ENCODE results near the gene PPP1R12B. TPM values are rescaled to one million over a fixed set of nuclear protein-coding genes. Genes with fewer than 3 reads are reported as not detected.

Gene PPP1R12B
- total and polyA plus RNA-seq, 9 donors: 50.3 to 232 (median 73.0) TPM

DNA sequence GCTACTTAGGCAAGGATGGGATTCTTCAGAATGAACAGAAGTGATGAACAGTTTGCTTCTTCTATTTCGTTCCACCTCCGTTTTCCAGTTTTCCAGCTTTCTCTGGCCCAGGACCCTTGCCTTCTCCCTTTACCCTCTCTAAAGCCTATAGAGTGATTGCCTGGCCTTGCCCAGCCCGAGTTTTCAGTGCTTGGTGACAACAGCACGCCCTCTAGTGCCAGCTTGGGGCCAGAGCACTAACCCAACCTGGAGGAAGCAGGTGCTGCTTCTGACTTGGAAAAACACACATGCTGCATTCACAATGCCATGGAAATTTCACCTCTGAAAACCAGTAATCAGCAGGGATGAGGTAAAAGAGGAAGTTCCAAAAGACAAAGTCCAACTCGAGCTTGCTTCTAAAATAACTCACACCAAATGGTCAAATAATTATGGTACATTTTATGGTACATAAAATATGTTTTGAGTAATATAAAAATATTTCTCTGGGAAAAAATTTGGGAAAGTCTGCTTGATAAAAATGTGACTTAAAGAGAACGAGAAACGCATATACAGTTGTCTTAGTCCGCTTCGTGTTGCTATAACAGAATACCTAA, 32.8 kb upstream of the PPP1R12B start:
- Histone ChIP-seq H3K36me3 (no peaks in the 10 kb centered on the region), H3K4me3 (no peak overlapping the region), H3K9me3 (no peaks in the 10 kb centered on the region), H3K27me3 (no peaks in the 10 kb centered on the region), H3K27ac (no peak overlapping the region), H3K4me1 (ENCODE audit: insufficient read depth) (no peaks in the 10 kb centered on the region)
- 16 to 19% (median 16%) methylated on average over 9 of the region's 9 CpGs for WGBS, 3 donors
- DNase-seq: peak; percentile 51 to 81 (median 65)
- intact Hi-C loops (cut with DNase I): loop anchor here in 3 of 4 donors (2.0 to 10.0 kb wide), 4 partner anchors 113 to 311 kb away; no protein-coding TSS in a partner anchor
- TF ChIP-seq POLR2A (IDR thresholded peaks at IDR 0.05): no peak
- no peak for TF ChIP-seq EP300 (IDR thresholded peaks at IDR 0.05)
- TF ChIP-seq, protein P1, sequence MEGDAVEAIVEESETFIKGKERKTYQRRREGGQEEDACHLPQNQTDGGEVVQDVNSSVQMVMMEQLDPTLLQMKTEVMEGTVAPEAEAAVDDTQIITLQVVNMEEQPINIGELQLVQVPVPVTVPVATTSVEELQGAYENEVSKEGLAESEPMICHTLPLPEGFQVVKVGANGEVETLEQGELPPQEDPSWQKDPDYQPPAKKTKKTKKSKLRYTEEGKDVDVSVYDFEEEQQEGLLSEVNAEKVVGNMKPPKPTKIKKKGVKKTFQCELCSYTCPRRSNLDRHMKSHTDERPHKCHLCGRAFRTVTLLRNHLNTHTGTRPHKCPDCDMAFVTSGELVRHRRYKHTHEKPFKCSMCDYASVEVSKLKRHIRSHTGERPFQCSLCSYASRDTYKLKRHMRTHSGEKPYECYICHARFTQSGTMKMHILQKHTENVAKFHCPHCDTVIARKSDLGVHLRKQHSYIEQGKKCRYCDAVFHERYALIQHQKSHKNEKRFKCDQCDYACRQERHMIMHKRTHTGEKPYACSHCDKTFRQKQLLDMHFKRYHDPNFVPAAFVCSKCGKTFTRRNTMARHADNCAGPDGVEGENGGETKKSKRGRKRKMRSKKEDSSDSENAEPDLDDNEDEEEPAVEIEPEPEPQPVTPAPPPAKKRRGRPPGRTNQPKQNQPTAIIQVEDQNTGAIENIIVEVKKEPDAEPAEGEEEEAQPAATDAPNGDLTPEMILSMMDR (IDR thresholded peaks at IDR 0.05): peak; percentile 28 to 63 (median 58)

DNA sequence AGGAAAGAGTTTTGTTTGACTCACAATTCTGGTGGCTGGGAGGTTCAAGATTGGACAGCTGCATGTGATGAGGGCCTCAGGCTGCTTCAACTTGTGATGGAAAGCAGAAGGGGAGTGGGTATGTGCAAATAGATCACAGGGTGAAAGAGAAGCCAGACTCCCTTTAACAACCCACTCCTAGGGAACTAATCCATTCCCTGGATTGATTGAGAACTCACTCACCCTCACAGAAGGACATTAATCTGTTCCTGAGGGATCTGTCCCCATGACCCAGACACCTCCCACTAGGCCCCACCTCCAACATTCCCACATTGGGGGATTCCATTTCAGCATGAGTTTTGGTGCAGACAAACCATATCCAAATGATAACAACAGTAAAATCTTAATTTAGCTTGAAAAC, 32.3 kb upstream of the PPP1R12B start:
- intact Hi-C loops (cut with DNase I): loop anchor here in 3 of 4 donors (2.0 to 10.0 kb wide), 4 partner anchors 114 to 311 kb away; no protein-coding TSS in a partner anchor
- H3K27ac ChIP-seq: no peak overlapping the region
- no peaks in the 10 kb centered on the region for H3K4me1 ChIP-seq (ENCODE audit: insufficient read depth)
- H3K9me3 ChIP-seq: no peaks in the 10 kb centered on the region
- no peak for DNase-seq
- no peaks in the 10 kb centered on the region for H3K36me3 ChIP-seq
- no peaks in the 10 kb centered on the region for H3K27me3 ChIP-seq
- no peak for TF ChIP-seq POLR2A (IDR thresholded peaks at IDR 0.05)
- TF ChIP-seq EP300 (IDR thresholded peaks at IDR 0.05): no peak
- TF ChIP-seq, protein P1 (IDR thresholded peaks at IDR 0.05): no peak
- no peak overlapping the region for H3K4me3 ChIP-seq

DNA sequence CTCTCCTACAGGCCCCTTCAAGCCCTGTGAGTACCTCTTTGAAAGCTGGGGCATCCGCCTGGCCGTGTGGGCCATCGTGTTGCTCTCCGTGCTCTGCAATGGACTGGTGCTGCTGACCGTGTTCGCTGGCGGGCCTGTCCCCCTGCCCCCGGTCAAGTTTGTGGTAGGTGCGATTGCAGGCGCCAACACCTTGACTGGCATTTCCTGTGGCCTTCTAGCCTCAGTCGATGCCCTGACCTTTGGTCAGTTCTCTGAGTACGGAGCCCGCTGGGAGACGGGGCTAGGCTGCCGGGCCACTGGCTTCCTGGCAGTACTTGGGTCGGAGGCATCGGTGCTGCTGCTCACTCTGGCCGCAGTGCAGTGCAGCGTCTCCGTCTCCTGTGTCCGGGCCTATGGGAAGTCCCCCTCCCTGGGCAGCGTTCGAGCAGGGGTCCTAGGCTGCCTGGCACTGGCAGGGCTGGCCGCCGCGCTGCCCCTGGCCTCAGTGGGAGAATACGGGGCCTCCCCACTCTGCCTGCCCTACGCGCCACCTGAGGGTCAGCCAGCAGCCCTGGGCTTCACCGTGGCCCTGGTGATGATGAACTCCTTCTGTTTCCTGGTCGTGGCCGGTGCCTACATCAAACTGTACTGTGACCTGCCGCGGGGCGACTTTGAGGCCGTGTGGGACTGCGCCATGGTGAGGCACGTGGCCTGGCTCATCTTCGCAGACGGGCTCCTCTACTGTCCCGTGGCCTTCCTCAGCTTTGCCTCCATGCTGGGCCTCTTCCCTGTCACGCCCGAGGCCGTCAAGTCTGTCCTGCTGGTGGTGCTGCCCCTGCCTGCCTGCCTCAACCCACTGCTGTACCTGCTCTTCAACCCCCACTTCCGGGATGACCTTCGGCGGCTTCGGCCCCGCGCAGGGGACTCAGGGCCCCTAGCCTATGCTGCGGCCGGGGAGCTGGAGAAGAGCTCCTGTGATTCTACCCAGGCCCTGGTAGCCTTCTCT, 30.3 kb upstream of the PPP1R12B start:
- no peaks in the 10 kb centered on the region for H3K27me3 ChIP-seq
- no peaks in the 10 kb centered on the region for H3K9me3 ChIP-seq
- no peaks in the 10 kb centered on the region for H3K4me1 ChIP-seq (ENCODE audit: insufficient read depth)
- H3K27ac ChIP-seq: no peak overlapping the region
- no peak for DNase-seq
- WGBS, 3 donors: 87 to 91% (median 90%) methylated on average over 52 of the region's 52 CpGs
- TF ChIP-seq, protein P1 (IDR thresholded peaks at IDR 0.05): no peak
- TF ChIP-seq POLR2A (IDR thresholded peaks at IDR 0.05) (no peak), EP300 (IDR thresholded peaks at IDR 0.05) (no peak)
- H3K4me3 ChIP-seq: no peak overlapping the region
- no peaks in the 10 kb centered on the region for H3K36me3 ChIP-seq
- intact Hi-C loops (cut with DNase I): loop anchor here in 3 of 4 donors (2.0 to 10.0 kb wide), 4 partner anchors 116 to 313 kb away; no protein-coding TSS in a partner anchor

- no peaks in the 10 kb centered on the region for H3K36me3 ChIP-seq
- TF ChIP-seq, protein P1 (IDR thresholded peaks at IDR 0.05): no peak
- TF ChIP-seq EP300 (IDR thresholded peaks at IDR 0.05) (no peak), POLR2A (IDR thresholded peaks at IDR 0.05) (no peak)
- H3K27ac ChIP-seq: no peak overlapping the region
- intact Hi-C loops (cut with DNase I): loop anchor here in 3 of 4 donors (5.0 to 10.0 kb wide), 3 partner anchors 117 to 315 kb away; no protein-coding TSS in a partner anchor
- no peaks in the 10 kb centered on the region for H3K4me1 ChIP-seq (ENCODE audit: insufficient read depth)
- H3K27me3 ChIP-seq: no peaks in the 10 kb centered on the region
- no peak overlapping the region for H3K4me3 ChIP-seq
- 64 to 69% (median 68%) methylated on average over 4 of the region's 4 CpGs for WGBS, 3 donors
- no peak for DNase-seq
- no peaks in the 10 kb centered on the region for H3K9me3 ChIP-seq
Observed at GRCh38 chr1:202319381-202320080, 29.0 kb upstream of the PPP1R12B start.

Data from ovary (tissue), 9 donors.